SK-N-SH treated with all-trans-retinoic acid at 6 μM for 48 hours (cell line): ENCODE data around the gene SYTL2.
"Not testable (repeated sequence)": the region's sequence is repeated elsewhere in the genome, so short reads cannot be mapped to it uniquely, and the experiment has no call there.

Experiments used
- ATAC-seq: fragments of 200-7000 bp; cut with Tn5 transposase; 3 replicates; pipeline ENCODE4 v1.9.1; 2020; ENCODE audit warnings: mild to moderate bottlenecking, moderate library complexity
- ARNTL ChIP-seq: fragments of 450-650 bp; formaldehyde crosslinking; IDR thresholded peaks from 2 replicates; pipeline ENCODE4 v1.5.0; 2020; ENCODE audit warnings: low read depth, mild to moderate bottlenecking, moderate library complexity, borderline replicate concordance
- BACH2 ChIP-seq: fragments of 250-450 bp; sonication (Bioruptor Pico); IDR thresholded peaks from 2 replicates; pipeline ENCODE4 v1.9.0; 2021; ENCODE audit warnings: mild to moderate bottlenecking, borderline replicate concordance
- CSDC2 ChIP-seq: fragments of 250-450 bp; sonication (Bioruptor Pico); IDR thresholded peaks from 2 replicates; pipeline ENCODE4 v1.5.0; 2020; ENCODE audit warnings: mild to moderate bottlenecking, moderate library complexity
- ESRRG ChIP-seq: fragments of 250-450 bp; sonication (Bioruptor Pico); IDR thresholded peaks from 2 replicates; pipeline ENCODE4 v1.6.1; 2021; ENCODE audit warnings: mild to moderate bottlenecking
- GLIS3 ChIP-seq: fragments of 250-450 bp; sonication (Bioruptor Pico); IDR thresholded peaks from 2 replicates; pipeline ENCODE4 v1.5.0; 2020; ENCODE audit warnings: mild to moderate bottlenecking, moderate library complexity
- ISL1 ChIP-seq: fragments of 250-450 bp; sonication (Bioruptor Pico); IDR thresholded peaks from 2 replicates; pipeline ENCODE4 v2.1.2; 2022; ENCODE audit warnings: mild to moderate bottlenecking, moderate library complexity
- OSR1 ChIP-seq: fragments of 250-450 bp; sonication (Bioruptor Pico); IDR thresholded peaks from 2 replicates; pipeline ENCODE4 v1.8.0; 2022; ENCODE audit warnings: moderate library complexity, mild to moderate bottlenecking, inconsistent platforms
- PPARA ChIP-seq: fragments of 250-450 bp; sonication (Bioruptor Pico); IDR thresholded peaks from 2 replicates; pipeline ENCODE4 v1.5.0; 2020; ENCODE audit warnings: mild to moderate bottlenecking, borderline replicate concordance
- RARB ChIP-seq: fragments of 250-450 bp; sonication (Bioruptor Pico); IDR thresholded peaks from 2 replicates; pipeline ENCODE4 v1.8.0; 2021; ENCODE audit warnings: mild to moderate bottlenecking, moderate library complexity
- SNAI2 ChIP-seq: fragments of 250-450 bp; sonication (Bioruptor Pico); IDR thresholded peaks from 2 replicates; pipeline ENCODE4 v1.5.0; 2020; ENCODE audit warnings: mild to moderate bottlenecking, moderate library complexity
- TCF4 ChIP-seq: fragments of 250-450 bp; sonication (Bioruptor Pico); IDR thresholded peaks from 2 replicates; pipeline ENCODE4 v1.8.0; 2021; ENCODE audit warnings: mild to moderate bottlenecking, moderate library complexity, borderline replicate concordance
- TOX ChIP-seq: fragments of 250-450 bp; sonication (Bioruptor Pico); IDR thresholded peaks from 2 replicates; pipeline ENCODE4 v1.8.0; 2021; ENCODE audit warnings: mild to moderate bottlenecking, moderate library complexity, borderline replicate concordance
- ZC3H10 ChIP-seq: fragments of 250-450 bp; sonication (Bioruptor Pico); IDR thresholded peaks from 2 replicates; pipeline ENCODE4 v1.5.1; 2021; ENCODE audit warnings: mild to moderate bottlenecking, moderate library complexity
- ZFP3 ChIP-seq: fragments of 250-450 bp; sonication (Bioruptor Pico); IDR thresholded peaks from 2 replicates; pipeline ENCODE4 v1.5.0; 2020; ENCODE audit warnings: mild to moderate bottlenecking, moderate library complexity
- ZFP30 ChIP-seq: fragments of 450-650 bp; formaldehyde crosslinking; IDR thresholded peaks from 2 replicates; pipeline ENCODE4 v1.5.0; 2022; ENCODE audit warnings: mild to moderate bottlenecking, moderate library complexity
- ZNF565 ChIP-seq: fragments of 450-650 bp; formaldehyde crosslinking; conservative IDR thresholded peaks from 2 replicates; pipeline ENCODE4 v1.5.0; 2020; ENCODE audit warnings: low read depth, mild to moderate bottlenecking, moderate library complexity
- ZNF70 ChIP-seq: fragments of 450-650 bp; formaldehyde crosslinking; IDR thresholded peaks from 2 replicates; pipeline ENCODE4 v1.5.0; 2020; ENCODE audit warnings: mild to moderate bottlenecking, moderate library complexity
- ZNF8 ChIP-seq: fragments of 450-650 bp; formaldehyde crosslinking; IDR thresholded peaks from 2 replicates; pipeline ENCODE4 v1.5.0; 2020; ENCODE audit warnings: mild to moderate bottlenecking, moderate library complexity
- TF ChIP-seq, protein P1 (sequence below): fragments of 250-450 bp; sonication (Bioruptor Pico); IDR thresholded peaks from 2 replicates; pipeline ENCODE4 v1.5.1; 2021; ENCODE audit warnings: mild to moderate bottlenecking, moderate library complexity
- TF ChIP-seq, protein P2 (sequence below): fragments of 250-450 bp; sonication (Bioruptor Pico); IDR thresholded peaks from 2 replicates; pipeline ENCODE4 v1.8.0; 2021; ENCODE audit warnings: low read depth, mild to moderate bottlenecking, moderate library complexity, borderline replicate concordance
- TF ChIP-seq, protein P3 (sequence below): fragments of 250-450 bp; sonication (Bioruptor Pico); IDR thresholded peaks from 2 replicates; pipeline ENCODE4 v1.5.0; 2020; ENCODE audit warnings: mild to moderate bottlenecking, moderate library complexity
- TF ChIP-seq, protein P4 (sequence below): fragments of 250-450 bp; sonication (Bioruptor Pico); IDR thresholded peaks from 2 replicates; pipeline ENCODE4 v1.5.1; 2020; ENCODE audit warnings: low read depth, mild to moderate bottlenecking, moderate library complexity
- TF ChIP-seq, protein P5 (sequence below): fragments of 250-450 bp; sonication (Bioruptor Pico); IDR thresholded peaks from 2 replicates; pipeline ENCODE4 v1.8.0; 2020; ENCODE audit warnings: mild to moderate bottlenecking, moderate library complexity, borderline replicate concordance

SYTL2 gene

DNA sequence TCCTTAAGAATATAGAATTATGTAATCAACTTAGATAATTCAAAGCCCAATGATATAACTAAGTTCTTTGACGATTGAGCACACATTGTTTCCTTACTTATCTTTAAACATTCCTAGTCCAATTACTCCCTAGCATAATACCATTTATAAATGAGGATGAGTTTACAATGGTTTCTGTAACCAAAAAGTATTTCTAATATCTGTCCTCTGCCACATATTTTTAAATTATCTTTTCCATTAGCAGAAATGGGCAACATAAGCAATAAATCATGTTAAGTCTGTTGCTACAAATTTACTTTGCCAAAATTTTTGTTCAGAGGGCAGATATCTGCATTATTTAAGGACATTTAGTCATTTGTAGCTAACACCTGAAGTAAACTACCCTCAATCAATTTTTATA lies 152.8 kb downstream of the SYTL2 start:
- no peak for TF ChIP-seq ZFP30 (CRISPR knock-in tag)
- TF ChIP-seq ARNTL (CRISPR knock-in tag), result no peak
- TF ChIP-seq TOX, result no peak
- TF ChIP-seq, protein P1, sequence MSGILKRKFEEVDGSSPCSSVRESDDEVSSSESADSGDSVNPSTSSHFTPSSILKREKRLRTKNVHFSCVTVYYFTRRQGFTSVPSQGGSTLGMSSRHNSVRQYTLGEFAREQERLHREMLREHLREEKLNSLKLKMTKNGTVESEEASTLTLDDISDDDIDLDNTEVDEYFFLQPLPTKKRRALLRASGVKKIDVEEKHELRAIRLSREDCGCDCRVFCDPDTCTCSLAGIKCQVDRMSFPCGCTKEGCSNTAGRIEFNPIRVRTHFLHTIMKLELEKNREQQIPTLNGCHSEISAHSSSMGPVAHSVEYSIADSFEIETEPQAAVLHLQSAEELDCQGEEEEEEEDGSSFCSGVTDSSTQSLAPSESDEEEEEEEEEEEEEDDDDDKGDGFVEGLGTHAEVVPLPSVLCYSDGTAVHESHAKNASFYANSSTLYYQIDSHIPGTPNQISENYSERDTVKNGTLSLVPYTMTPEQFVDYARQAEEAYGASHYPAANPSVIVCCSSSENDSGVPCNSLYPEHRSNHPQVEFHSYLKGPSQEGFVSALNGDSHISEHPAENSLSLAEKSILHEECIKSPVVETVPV (CRISPR knock-in tag), result peak; percentile 47; the same call in 1 of the 2 replicates
- TF ChIP-seq CSDC2 (CRISPR knock-in tag), result no peak
- no peak for TF ChIP-seq ZNF565 (CRISPR knock-in tag)
- TF ChIP-seq TCF4, result no peak
- no peak for TF ChIP-seq GLIS3 (CRISPR knock-in tag)
- no peak for TF ChIP-seq ZC3H10
- TF ChIP-seq RARB (CRISPR knock-in tag), result no peak
- 0 out of 2 replicates have a peak, but pooled peaks have one; percentile 12 for TF ChIP-seq ZFP3
- TF ChIP-seq, protein P2, sequence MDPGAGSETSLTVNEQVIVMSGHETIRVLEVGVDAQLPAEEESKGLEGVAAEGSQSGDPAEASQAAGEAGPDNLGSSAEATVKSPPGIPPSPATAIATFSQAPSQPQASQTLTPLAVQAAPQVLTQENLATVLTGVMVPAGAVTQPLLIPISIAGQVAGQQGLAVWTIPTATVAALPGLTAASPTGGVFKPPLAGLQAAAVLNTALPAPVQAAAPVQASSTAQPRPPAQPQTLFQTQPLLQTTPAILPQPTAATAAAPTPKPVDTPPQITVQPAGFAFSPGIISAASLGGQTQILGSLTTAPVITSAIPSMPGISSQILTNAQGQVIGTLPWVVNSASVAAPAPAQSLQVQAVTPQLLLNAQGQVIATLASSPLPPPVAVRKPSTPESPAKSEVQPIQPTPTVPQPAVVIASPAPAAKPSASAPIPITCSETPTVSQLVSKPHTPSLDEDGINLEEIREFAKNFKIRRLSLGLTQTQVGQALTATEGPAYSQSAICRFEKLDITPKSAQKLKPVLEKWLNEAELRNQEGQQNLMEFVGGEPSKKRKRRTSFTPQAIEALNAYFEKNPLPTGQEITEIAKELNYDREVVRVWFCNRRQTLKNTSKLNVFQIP, result no peak; the same call in 1 of the 2 replicates
- TF ChIP-seq, protein P3, sequence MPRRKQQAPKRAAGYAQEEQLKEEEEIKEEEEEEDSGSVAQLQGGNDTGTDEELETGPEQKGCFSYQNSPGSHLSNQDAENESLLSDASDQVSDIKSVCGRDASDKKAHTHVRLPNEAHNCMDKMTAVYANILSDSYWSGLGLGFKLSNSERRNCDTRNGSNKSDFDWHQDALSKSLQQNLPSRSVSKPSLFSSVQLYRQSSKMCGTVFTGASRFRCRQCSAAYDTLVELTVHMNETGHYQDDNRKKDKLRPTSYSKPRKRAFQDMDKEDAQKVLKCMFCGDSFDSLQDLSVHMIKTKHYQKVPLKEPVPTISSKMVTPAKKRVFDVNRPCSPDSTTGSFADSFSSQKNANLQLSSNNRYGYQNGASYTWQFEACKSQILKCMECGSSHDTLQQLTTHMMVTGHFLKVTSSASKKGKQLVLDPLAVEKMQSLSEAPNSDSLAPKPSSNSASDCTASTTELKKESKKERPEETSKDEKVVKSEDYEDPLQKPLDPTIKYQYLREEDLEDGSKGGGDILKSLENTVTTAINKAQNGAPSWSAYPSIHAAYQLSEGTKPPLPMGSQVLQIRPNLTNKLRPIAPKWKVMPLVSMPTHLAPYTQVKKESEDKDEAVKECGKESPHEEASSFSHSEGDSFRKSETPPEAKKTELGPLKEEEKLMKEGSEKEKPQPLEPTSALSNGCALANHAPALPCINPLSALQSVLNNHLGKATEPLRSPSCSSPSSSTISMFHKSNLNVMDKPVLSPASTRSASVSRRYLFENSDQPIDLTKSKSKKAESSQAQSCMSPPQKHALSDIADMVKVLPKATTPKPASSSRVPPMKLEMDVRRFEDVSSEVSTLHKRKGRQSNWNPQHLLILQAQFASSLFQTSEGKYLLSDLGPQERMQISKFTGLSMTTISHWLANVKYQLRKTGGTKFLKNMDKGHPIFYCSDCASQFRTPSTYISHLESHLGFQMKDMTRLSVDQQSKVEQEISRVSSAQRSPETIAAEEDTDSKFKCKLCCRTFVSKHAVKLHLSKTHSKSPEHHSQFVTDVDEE (CRISPR knock-in tag), result 0 out of 2 replicates have a peak, but pooled peaks have one; percentile 28
- TF ChIP-seq, protein P4, sequence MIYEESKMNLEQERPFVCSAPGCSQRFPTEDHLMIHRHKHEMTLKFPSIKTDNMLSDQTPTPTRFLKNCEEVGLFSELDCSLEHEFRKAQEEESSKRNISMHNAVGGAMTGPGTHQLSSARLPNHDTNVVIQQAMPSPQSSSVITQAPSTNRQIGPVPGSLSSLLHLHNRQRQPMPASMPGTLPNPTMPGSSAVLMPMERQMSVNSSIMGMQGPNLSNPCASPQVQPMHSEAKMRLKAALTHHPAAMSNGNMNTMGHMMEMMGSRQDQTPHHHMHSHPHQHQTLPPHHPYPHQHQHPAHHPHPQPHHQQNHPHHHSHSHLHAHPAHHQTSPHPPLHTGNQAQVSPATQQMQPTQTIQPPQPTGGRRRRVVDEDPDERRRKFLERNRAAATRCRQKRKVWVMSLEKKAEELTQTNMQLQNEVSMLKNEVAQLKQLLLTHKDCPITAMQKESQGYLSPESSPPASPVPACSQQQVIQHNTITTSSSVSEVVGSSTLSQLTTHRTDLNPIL (CRISPR knock-in tag), result peak; percentile 78; the same call in 1 of the 2 replicates
- no peak for TF ChIP-seq OSR1 (CRISPR knock-in tag)
- no peak for TF ChIP-seq ZNF70
- TF ChIP-seq, protein P5, sequence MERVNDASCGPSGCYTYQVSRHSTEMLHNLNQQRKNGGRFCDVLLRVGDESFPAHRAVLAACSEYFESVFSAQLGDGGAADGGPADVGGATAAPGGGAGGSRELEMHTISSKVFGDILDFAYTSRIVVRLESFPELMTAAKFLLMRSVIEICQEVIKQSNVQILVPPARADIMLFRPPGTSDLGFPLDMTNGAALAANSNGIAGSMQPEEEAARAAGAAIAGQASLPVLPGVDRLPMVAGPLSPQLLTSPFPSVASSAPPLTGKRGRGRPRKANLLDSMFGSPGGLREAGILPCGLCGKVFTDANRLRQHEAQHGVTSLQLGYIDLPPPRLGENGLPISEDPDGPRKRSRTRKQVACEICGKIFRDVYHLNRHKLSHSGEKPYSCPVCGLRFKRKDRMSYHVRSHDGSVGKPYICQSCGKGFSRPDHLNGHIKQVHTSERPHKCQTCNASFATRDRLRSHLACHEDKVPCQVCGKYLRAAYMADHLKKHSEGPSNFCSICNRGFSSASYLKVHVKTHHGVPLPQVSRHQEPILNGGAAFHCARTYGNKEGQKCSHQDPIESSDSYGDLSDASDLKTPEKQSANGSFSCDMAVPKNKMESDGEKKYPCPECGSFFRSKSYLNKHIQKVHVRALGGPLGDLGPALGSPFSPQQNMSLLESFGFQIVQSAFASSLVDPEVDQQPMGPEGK, result no peak
- TF ChIP-seq BACH2 (CRISPR knock-in tag), result no peak
- peak; percentile 76; the same call in 1 of the 2 replicates for TF ChIP-seq ESRRG
- TF ChIP-seq PPARA (CRISPR knock-in tag), result no peak
- peak; percentile 99 for TF ChIP-seq ISL1 (CRISPR knock-in tag)
- no peak for TF ChIP-seq SNAI2 (CRISPR knock-in tag)
- no peak for TF ChIP-seq ZNF8 (CRISPR knock-in tag)
- no peak for ATAC-seq

DNA sequence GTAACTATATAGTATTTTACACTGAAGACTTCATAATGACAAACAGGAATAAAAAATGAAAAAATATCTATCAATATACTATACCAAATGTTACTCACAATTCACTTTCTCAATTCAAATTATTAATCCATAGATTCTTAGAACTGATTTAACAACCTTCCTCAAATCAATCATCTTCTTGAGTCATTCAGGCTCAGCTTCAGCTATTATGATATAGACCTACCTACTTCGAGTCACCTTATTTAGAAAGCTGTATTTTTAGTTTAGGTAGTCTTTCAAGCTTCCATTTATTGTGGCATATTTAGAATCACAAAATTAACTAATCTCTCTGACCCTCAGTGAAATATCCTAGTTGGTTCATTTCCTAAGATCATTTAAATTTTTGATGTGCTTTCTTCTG lies 154.2 kb downstream of the SYTL2 start:
- ATAC-seq, result no peak
- TF ChIP-seq ZFP3 (no peak), CSDC2 (CRISPR knock-in tag) (no peak), PPARA (CRISPR knock-in tag) (no peak), TOX (no peak)

DNA sequence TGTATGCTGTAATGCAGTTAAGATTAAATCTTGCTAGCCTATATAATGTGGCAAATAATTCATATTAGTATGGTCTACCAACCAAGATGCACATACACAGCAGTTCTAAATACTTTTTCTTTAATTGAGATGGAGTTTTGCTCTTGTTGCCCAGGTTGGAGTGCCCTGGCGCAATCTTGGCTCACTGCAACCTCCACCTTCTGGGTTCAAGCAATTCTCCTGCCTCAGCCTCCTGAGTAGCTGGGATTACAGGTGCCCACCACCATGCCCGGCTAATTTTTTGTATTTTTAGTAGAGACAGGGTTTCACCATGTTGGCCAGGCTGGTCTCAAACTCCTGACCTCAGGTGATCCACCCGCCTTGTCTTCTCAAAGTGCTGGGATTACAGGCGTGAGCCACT lies 156.6 kb downstream of the SYTL2 start:
- not testable (repeated sequence) for ATAC-seq
